HepG2 (cell line): ENCODE results near the gene KLHL5. TPM values are rescaled to one million over a fixed set of nuclear protein-coding genes. Genes with fewer than 3 reads are reported as not detected.

Experiments
- ATAC-seq: fragments of 200-7000 bp; cut with Tn5 transposase; 3 replicates; pipeline ENCODE4 v1.9.1; 2020; ENCODE audit warnings: mild to moderate bottlenecking, moderate library complexity
- BruUV-seq: library from RNA; stranded (reverse); fragments of 400-500 nt; replicated peaks from 2 replicates; lab custom pipeline; 2021; lab: Mats Ljungman, UMichigan
- CTCF ChIA-PET: fragments of 300-600 bp; formaldehyde crosslinking; extraction: SDS; loops from one replicate; lab custom pipeline; 2021; ENCODE audit warnings: low total read pairs, inconsistent platforms, low intra/inter-chr PET ratio; lab: Yijun Ruan, JAX
- POLR2A ChIA-PET: fragments of 350-600 bp; sonication (Branson Sonifier 250); formaldehyde crosslinking; loops from one replicate; lab custom pipeline; 2020; ENCODE audit warnings: antibody characterized with exemption, inconsistent platforms; lab: Yijun Ruan, JAX
- DNase-seq: peaks from one replicate; pipeline ENCODE4 v3.0.0-alpha.2; 2015; ENCODE audit warnings: low spot score
- FAIRE-seq: peaks from 3 replicates; lab custom pipeline; 2011; peaks lifted over from hg19 to GRCh38; lab: Jason Lieb, UNC
- H2AFZ ChIP-seq: one replicate; pipeline ENCODE4 v1.6.1; 2011; ENCODE audit warnings: low read length, inconsistent platforms
- H3K27ac ChIP-seq: fragments of 300-600 bp; 3 replicates; pipeline ENCODE4 v1.8.0; 2011; ENCODE audit warnings: mixed run types, mild to moderate bottlenecking, mixed read lengths, low read length, inconsistent platforms; ENCODE audit not compliant: insufficient read depth; ENCODE audit errors: extremely low read length
- H3K27me3 ChIP-seq, 2 experiments: fragments of 200-600 bp in 1 of 2; 2 replicates in 1 of 2; 3 replicates in 1 of 2; pipeline versions ENCODE4 v1.6.0 to v1.8.0; 2011; ENCODE audit warnings: low read length in 2 of 2, mild to moderate bottlenecking in 2 of 2, moderate library complexity in 2 of 2, inconsistent platforms in 1 of 2; ENCODE audit not compliant: insufficient read depth in 2 of 2, control insufficient read depth in 1 of 2
- H3K36me3 ChIP-seq, 2 experiments: fragments of 200-600 bp in 1 of 2; replicated peaks in 1 of 2; 2 replicates in 1 of 2; 3 replicates in 1 of 2; pipeline versions ENCODE4 v1.5.1 to v1.8.0; 2011; ENCODE audit warnings: low read length in 2 of 2, inconsistent platforms in 1 of 2; ENCODE audit not compliant: insufficient read depth in 2 of 2, control insufficient read depth in 1 of 2
- H3K4me1 ChIP-seq: 2 replicates; pipeline ENCODE4 v1.5.1; 2012; ENCODE audit warnings: low read length, inconsistent platforms; ENCODE audit not compliant: insufficient read depth
- H3K4me2 ChIP-seq: 2 replicates; pipeline ENCODE4 v1.6.0; 2011; ENCODE audit warnings: low read depth, low read length, inconsistent platforms
- H3K4me3 ChIP-seq, 3 experiments: fragments of 200-600 bp in 1 of 3; sonication (generic), shearing (Covaris generic) in 1 of 3; replicated peaks in 1 of 3; 2 replicates each; pipeline ENCODE4 v1.5.1; 2011 to 2016; ENCODE audit warnings: low read length in 3 of 3, inconsistent platforms in 2 of 3, low read depth in 2 of 3, mild to moderate bottlenecking in 2 of 3, control low read depth in 1 of 3, mixed read lengths in 1 of 3; ENCODE audit not compliant: insufficient read depth in 1 of 3
- H3K79me2 ChIP-seq: one replicate; pipeline ENCODE4 v1.6.1; 2011; ENCODE audit warnings: low read length, inconsistent platforms; ENCODE audit not compliant: insufficient read depth
- H3K9ac ChIP-seq: 2 replicates; pipeline ENCODE4 v1.6.0; 2011; ENCODE audit warnings: mild to moderate bottlenecking, low read depth, low read length, inconsistent platforms; ENCODE audit not compliant: insufficient read depth
- H3K9me3 ChIP-seq: 2 replicates; pipeline ENCODE4 v1.5.1; 2012; ENCODE audit warnings: mild to moderate bottlenecking, low read length
- H4K20me1 ChIP-seq: 2 replicates; pipeline ENCODE4 v1.6.0; 2011; ENCODE audit warnings: inconsistent platforms, mild to moderate bottlenecking, low read length, moderate library complexity; ENCODE audit not compliant: insufficient read depth
- WGBS: methylation state at CpG from one replicate; pipeline ENCODE4 v1.1.6; 2017; ENCODE audit warnings: low lambda C conversion rate; 5-methylcytosine and 5-hydroxymethylcytosine counted together
- in situ Hi-C: cut with HindIII; loops from 2 replicates; pipeline ENCODE4 v1.10.0; 2017; ENCODE audit warnings: low pct_unique_long_range_greater_than_20kb; ENCODE audit not compliant: extremely low pct_ligation_motif_present
- intact Hi-C: fragments of 100-400 bp; cut with micrococcal nuclease; formaldehyde crosslinking; loops from one replicate; pipeline ENCODE4 v1.10.0; 2022; ENCODE audit not compliant: unreplicated experiment
- polyA plus RNA-seq, 8 experiments: library from polyadenylated mRNA; depleted of rRNA in 3 of 8; stranded (reverse) in 7 of 8; unstranded in 1 of 8; fragments of >200 nt; fragmentation: Illumina TruSeq in 4 of 8; extraction: Trizol in 4 of 8; gene quantifications; 2 replicates each; pipeline versions ENCODE4 v1.2.1 to v1.2.3, GENCODE V29; 2011 to 2016; ENCODE audit warnings: low read depth in 4 of 8, missing spikeins in 1 of 8, mixed read lengths in 1 of 8; ENCODE audit not compliant: insufficient read depth in 1 of 8
- total RNA-seq, 5 experiments: library from RNA; depleted of rRNA; stranded (reverse); fragments of >200 nt; fragmentation: Illumina TruSeq; extraction: Trizol; gene quantifications; 2 replicates each; pipeline ENCODE4 v1.2.3, GENCODE V29; 2016; ENCODE audit warnings: low read depth in 1 of 5
- TF ChIP-seq, protein P1 (sequence below): sonication (generic); formaldehyde crosslinking; IDR thresholded peaks from 2 replicates; pipeline ENCODE4 v1.5.0; 2020; ENCODE audit warnings: mild to moderate bottlenecking, missing genetic modification reagents
- TF ChIP-seq, protein P2 (sequence below), 2 experiments: fragments of 450-650 bp in 1 of 2; sonication (generic) in 1 of 2; formaldehyde crosslinking in 1 of 2; IDR thresholded peaks; 2 replicates each; pipeline versions ENCODE4 v1.6.1 to v1.8.0; 2016 to 2022; ENCODE audit warnings: antibody characterized with exemption in 1 of 2, mild to moderate bottlenecking in 1 of 2, missing genetic modification reagents in 1 of 2

Gene KLHL5
- total and polyA plus RNA-seq, 2 of the 13 experiments (the other 11 are each of a cell fraction or from before 2014, with no cell fraction given): 36.2 to 38.7 TPM

DNA sequence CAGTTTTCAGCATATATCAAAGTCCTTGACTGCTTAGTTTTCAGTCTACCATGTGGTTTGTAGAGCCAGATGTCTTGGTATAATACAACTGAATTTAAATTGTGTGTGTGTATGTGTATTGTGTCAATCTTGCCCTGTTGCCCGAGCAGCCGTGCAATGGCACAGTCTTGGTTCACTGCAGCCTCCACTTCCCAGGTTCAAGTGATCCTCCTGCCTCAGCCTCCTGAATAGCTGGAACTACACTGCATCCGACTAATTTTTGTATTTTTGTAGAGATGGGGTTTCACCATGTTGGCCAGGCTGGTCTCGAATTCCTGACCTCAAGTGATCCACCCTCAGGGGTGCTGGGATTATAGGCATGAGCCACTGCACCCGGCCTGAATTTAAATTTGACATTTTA is 6.0 kb upstream of the KLHL5 start:
- CTCF ChIA-PET: no interaction called here

More for the DNA sequence above, 6.0 kb upstream of the KLHL5 start:
- ATAC-seq (no peak), FAIRE-seq (no peak)
- H3K4me3 ChIP-seq: no peak overlapping the region
- in situ Hi-C loops: no loop called here
- H3K9ac ChIP-seq: no peak overlapping the region
- no peaks in the 10 kb centered on the region for H4K20me1 ChIP-seq
- POLR2A ChIA-PET: no interaction called here
- 96% methylated on average over 5 of the region's 5 CpGs for WGBS
- no peak overlapping the region for H3K27ac ChIP-seq
- no peaks in the 10 kb centered on the region for H3K36me3 ChIP-seq
- H3K4me2 ChIP-seq: no peak overlapping the region
- no peaks in the 10 kb centered on the region for H3K27me3 ChIP-seq
- intact Hi-C loops: no loop called here
- H2AFZ ChIP-seq: no peak overlapping the region
- no peaks in the 10 kb centered on the region for H3K9me3 ChIP-seq
- H3K4me1 ChIP-seq: peaks cover 12% of the 10 kb centered on the region
- TF ChIP-seq, protein P1, sequence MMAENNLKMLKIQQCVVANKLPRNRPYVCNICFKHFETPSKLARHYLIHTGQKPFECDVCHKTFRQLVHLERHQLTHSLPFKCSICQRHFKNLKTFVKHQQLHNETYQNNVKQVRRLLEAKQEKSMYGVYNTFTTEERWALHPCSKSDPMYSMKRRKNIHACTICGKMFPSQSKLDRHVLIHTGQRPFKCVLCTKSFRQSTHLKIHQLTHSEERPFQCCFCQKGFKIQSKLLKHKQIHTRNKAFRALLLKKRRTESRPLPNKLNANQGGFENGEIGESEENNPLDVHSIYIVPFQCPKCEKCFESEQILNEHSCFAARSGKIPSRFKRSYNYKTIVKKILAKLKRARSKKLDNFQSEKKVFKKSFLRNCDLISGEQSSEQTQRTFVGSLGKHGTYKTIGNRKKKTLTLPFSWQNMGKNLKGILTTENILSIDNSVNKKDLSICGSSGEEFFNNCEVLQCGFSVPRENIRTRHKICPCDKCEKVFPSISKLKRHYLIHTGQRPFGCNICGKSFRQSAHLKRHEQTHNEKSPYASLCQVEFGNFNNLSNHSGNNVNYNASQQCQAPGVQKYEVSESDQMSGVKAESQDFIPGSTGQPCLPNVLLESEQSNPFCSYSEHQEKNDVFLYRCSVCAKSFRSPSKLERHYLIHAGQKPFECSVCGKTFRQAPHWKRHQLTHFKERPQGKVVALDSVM: peak; percentile 80
- TF ChIP-seq, protein P2, sequence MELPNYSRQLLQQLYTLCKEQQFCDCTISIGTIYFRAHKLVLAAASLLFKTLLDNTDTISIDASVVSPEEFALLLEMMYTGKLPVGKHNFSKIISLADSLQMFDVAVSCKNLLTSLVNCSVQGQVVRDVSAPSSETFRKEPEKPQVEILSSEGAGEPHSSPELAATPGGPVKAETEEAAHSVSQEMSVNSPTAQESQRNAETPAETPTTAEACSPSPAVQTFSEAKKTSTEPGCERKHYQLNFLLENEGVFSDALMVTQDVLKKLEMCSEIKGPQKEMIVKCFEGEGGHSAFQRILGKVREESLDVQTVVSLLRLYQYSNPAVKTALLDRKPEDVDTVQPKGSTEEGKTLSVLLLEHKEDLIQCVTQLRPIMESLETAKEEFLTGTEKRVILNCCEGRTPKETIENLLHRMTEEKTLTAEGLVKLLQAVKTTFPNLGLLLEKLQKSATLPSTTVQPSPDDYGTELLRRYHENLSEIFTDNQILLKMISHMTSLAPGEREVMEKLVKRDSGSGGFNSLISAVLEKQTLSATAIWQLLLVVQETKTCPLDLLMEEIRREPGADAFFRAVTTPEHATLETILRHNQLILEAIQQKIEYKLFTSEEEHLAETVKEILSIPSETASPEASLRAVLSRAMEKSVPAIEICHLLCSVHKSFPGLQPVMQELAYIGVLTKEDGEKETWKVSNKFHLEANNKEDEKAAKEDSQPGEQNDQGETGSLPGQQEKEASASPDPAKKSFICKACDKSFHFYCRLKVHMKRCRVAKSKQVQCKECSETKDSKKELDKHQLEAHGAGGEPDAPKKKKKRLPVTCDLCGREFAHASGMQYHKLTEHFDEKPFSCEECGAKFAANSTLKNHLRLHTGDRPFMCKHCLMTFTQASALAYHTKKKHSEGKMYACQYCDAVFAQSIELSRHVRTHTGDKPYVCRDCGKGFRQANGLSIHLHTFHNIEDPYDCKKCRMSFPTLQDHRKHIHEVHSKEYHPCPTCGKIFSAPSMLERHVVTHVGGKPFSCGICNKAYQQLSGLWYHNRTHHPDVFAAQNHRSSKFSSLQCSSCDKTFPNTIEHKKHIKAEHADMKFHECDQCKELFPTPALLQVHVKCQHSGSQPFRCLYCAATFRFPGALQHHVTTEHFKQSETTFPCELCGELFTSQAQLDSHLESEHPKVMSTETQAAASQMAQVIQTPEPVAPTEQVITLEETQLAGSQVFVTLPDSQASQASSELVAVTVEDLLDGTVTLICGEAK (IDR thresholded peaks at IDR 0.05): no peak
- TF ChIP-seq, protein P2 (CRISPR knock-in tag; IDR thresholded peaks at IDR 0.05): no peak
- TF ChIP-seq, all 625 proteins: peak for 1
- peaks cover 51% of the 10 kb centered on the region for H3K79me2 ChIP-seq
- no peak for DNase-seq
- no TSS peak for BruUV-seq
